CD4-positive, CD25-positive, alpha-beta regulatory T cell (primary cell): Measurements from ENCODE around the gene CACYBP. TPM values are rescaled to one million over a fixed set of nuclear protein-coding genes. Genes with fewer than 3 reads are reported as not detected.
A peak's percentile ranks its signal among the peaks of the same experiment; 100 is the strongest.

Source experiments
- ATAC-seq, 2 donors: fragments of 150-1000 bp; cut with Tn5 transposase; one replicate each; pipeline ENCODE4 v1.10.0; 2021; ENCODE audit warnings: low read depth in 2 of 2, moderate number of reproducible peaks in 2 of 2, moderate library complexity in 1 of 2
- DNase-seq, 3 donors: peaks; one replicate each; pipeline versions ENCODE4 v3.0.0 to v3.0.0-alpha.2; 2012 to 2022; ENCODE audit warnings: mixed read lengths in 1 of 3
- H3K27ac ChIP-seq: one replicate; pipeline ENCODE4 v1.7.0; 2013; ENCODE audit warnings: mild to moderate bottlenecking, low read length; ENCODE audit not compliant: insufficient read depth, poor library complexity, severe bottlenecking
- H3K27me3 ChIP-seq: one replicate; pipeline ENCODE4 v1.7.0; 2013; ENCODE audit warnings: low read length; ENCODE audit not compliant: control insufficient read depth, insufficient read depth
- H3K36me3 ChIP-seq: one replicate; pipeline ENCODE4 v1.7.0; 2013; ENCODE audit warnings: mild to moderate bottlenecking, low read length, moderate library complexity; ENCODE audit not compliant: control insufficient read depth, insufficient read depth
- H3K4me1 ChIP-seq: 2 replicates; pipeline ENCODE4 v1.7.0; 2013; ENCODE audit warnings: mild to moderate bottlenecking, low read length; ENCODE audit not compliant: insufficient read depth, control insufficient read depth, poor library complexity, severe bottlenecking
- H3K4me3 ChIP-seq: one replicate; pipeline ENCODE4 v1.7.0; 2013; ENCODE audit warnings: low read depth, mild to moderate bottlenecking, low read length, moderate library complexity
- H3K9me3 ChIP-seq, 2 experiments: 1 replicate in 1 of 2; 2 replicates in 1 of 2; pipeline ENCODE4 v1.7.0; 2013; ENCODE audit warnings: low read length in 2 of 2, mild to moderate bottlenecking in 1 of 2, moderate library complexity in 1 of 2; ENCODE audit not compliant: control insufficient read depth in 2 of 2
- H3K27ac Mint-ChIP-seq, 3 donors: one replicate each; pipeline ENCODE4 v1.8.0; 2020 to 2022; ENCODE audit warnings: mild to moderate bottlenecking in 3 of 3, mixed read lengths in 3 of 3, moderate library complexity in 2 of 3
- H3K27me3 Mint-ChIP-seq: one replicate; pipeline ENCODE4 v1.8.0; 2022; ENCODE audit warnings: mild to moderate bottlenecking, mixed read lengths
- H3K36me3 Mint-ChIP-seq: one replicate; pipeline ENCODE4 v1.8.0; 2020; ENCODE audit warnings: mixed read lengths
- H3K4me1 Mint-ChIP-seq, 4 donors: one replicate each; pipeline ENCODE4 v1.8.0; 2020 to 2022; ENCODE audit warnings: mixed read lengths in 4 of 4, mild to moderate bottlenecking in 1 of 4
- H3K4me3 Mint-ChIP-seq, 4 donors: one replicate each; pipeline ENCODE4 v1.8.0; 2020 to 2022; ENCODE audit warnings: mild to moderate bottlenecking in 4 of 4, mixed read lengths in 4 of 4, moderate library complexity in 3 of 4
- H3K9me3 Mint-ChIP-seq, 7 donors: one replicate each; pipeline ENCODE4 v1.8.0; 2020 to 2022; ENCODE audit warnings: mixed read lengths in 7 of 7, mild to moderate bottlenecking in 3 of 7, moderate library complexity in 2 of 7
- polyA plus RNA-seq, 4 donors: library from polyadenylated mRNA; unstranded; fragments of 300-500 nt; fragmentation: Illumina TruSeq; gene quantifications; one replicate each; pipeline ENCODE4 v1.2.3, GENCODE V29; 2021
- total RNA-seq: library from RNA; stranded (reverse); gene quantifications from one replicate; pipeline ENCODE4 v1.2.3, GENCODE V29; 2022

CACYBP gene
- total and polyA plus RNA-seq, 5 donors from 2014 or later = 88.1 to 217 (median 180) TPM

DNA sequence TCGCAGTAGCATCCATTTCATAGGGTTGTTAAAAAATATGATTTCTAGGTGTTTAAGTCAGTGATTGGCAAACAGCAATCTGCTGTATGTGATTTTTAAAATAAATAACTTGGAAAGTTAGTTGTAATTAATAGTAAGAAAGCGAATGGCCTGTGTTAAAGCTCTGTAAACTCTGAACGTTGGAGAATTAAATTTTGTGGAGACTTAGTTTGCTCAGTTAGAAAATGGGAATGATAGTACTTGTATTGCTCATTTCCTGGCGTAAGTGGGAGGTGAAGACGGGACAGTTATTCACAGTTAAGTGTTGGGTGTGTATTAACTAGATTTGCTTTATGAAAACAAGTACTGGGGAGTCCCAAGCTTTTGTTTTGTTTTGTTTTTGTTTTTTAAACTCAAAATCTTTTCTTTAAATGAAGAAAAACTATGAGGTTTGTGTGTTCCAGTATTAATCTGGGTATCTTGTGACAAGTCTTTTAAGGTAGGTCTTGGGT lies 995 bp downstream of the CACYBP start:
- no peaks in the 10 kb centered on the region for H3K9me3 Mint-ChIP-seq
- no peak for ATAC-seq
- H3K27ac Mint-ChIP-seq = peak overlapping the region in 1 of 3 donors; percentile 96
- H3K27me3 Mint-ChIP-seq = no peaks in the 10 kb centered on the region
- Histone ChIP-seq H3K36me3 (peaks cover 14% of the 10 kb centered on the region), H3K9me3 (no peaks in the 10 kb centered on the region), H3K27me3 (no peaks in the 10 kb centered on the region), H3K4me3 (peak overlapping the region; percentile 98), H3K27ac (peak overlapping the region; percentile 99), H3K4me1 (peaks cover 50% of the 10 kb centered on the region)
- DNase-seq = peak in 1 of 3 donors; percentile 41
- peaks cover 10% of the 10 kb centered on the region for H3K36me3 Mint-ChIP-seq
- H3K4me1 Mint-ChIP-seq = peaks cover 7 to 60% (median 40%) of the 10 kb centered on the region in 4 donors
- no peak overlapping the region for H3K4me3 Mint-ChIP-seq

- peaks cover 49% of the 10 kb centered on the region for H3K4me1 ChIP-seq
- Mint-ChIP-seq H3K36me3 (peaks cover 9% of the 10 kb centered on the region), H3K9me3 (no peaks in the 10 kb centered on the region), H3K4me3 (peak overlapping the region; percentile 17 to 59 (median 24)), H3K4me1 (peaks cover 8 to 57% (median 45%) of the 10 kb centered on the region in 4 donors), H3K27ac (peak overlapping the region; percentile 62 to 82 (median 74)), H3K27me3 (no peaks in the 10 kb centered on the region)
- peaks cover 32% of the 10 kb centered on the region for H3K36me3 ChIP-seq
- H3K27ac ChIP-seq = peak overlapping the region; percentile 25
- ATAC-seq (no peak), DNase-seq (no peak)
- H3K9me3 ChIP-seq = no peaks in the 10 kb centered on the region
- no peaks in the 10 kb centered on the region for H3K27me3 ChIP-seq
- peak overlapping the region; percentile 61 for H3K4me3 ChIP-seq
Observed at GRCh38 chr1:175002910-175003517, 3.3 kb downstream of the CACYBP start.

DNA sequence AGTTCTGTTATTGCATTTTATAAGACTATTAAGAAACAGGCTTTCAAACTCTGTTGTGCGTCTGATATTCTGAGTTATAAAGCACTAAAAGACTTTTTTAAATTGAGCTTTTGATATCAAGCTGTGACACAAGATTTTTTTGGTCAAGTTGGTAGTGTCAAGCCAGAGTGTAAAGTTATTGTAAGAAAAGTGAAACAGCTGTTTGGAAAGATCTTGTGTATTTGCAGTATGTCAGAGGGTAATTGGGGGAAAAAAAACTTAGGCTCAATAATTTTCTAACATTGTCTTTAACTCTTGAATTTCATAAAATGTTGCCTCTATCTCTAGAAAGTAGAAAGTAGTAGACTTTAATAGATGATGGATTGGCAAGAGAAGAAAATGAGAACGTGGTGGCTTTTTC lies 3.8 kb downstream of the CACYBP start:
- H3K4me3 Mint-ChIP-seq = peak overlapping the region; percentile 17 to 59 (median 24)
- DNase-seq = no peak
- no peak for ATAC-seq
- H3K4me3 ChIP-seq = peak overlapping the region; percentile 61
- no peaks in the 10 kb centered on the region for H3K9me3 ChIP-seq
- H3K9me3 Mint-ChIP-seq = no peaks in the 10 kb centered on the region
- peak overlapping the region; percentile 48 for H3K27ac ChIP-seq
- H3K4me1 ChIP-seq = peaks cover 44% of the 10 kb centered on the region
- peaks cover 8 to 59% (median 48%) of the 10 kb centered on the region in 4 donors for H3K4me1 Mint-ChIP-seq
- peaks cover 37% of the 10 kb centered on the region for H3K36me3 ChIP-seq
- H3K27me3 Mint-ChIP-seq = no peaks in the 10 kb centered on the region
- peak overlapping the region; percentile 62 to 82 (median 74) for H3K27ac Mint-ChIP-seq
- H3K27me3 ChIP-seq = no peaks in the 10 kb centered on the region
- H3K36me3 Mint-ChIP-seq = peaks cover 12% of the 10 kb centered on the region

DNA sequence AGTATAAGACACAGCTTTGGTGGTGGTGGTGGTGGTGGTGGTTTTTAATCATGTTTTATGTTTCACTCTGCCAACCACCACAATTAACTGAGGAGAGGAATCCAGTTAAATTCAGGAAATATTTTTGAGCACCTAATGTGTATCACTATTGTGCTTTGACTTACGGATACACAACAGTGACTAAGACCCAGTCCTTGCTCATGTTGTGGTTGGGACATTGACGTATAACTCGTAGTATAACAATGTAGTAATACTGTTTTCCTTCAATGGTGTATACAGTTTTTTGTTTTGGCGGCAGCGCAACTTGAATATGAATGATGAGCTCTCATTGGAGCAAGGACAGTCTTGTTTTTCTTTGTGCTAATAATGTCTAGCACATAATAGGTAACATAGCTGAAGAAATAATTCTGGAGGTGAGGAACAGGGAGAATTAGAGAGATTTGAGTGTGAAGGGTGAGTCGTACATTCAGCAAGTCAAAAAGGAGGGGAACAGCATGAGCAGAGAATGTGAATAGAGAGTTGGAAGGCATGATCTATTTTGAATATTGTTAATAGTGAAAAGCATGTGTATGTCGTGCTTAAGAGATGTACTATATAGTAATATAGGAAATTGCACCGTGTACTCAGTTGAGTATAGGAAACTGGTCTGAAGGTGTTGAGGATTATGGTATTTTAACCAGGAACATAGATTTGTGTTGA lies 5.5 kb downstream of the CACYBP start:
- no peak overlapping the region for H3K27ac ChIP-seq
- H3K36me3 ChIP-seq = peaks cover 51% of the 10 kb centered on the region
- Mint-ChIP-seq H3K4me3 (peak overlapping the region in 1 of 4 donors; percentile 26), H3K4me1 (peaks cover 12 to 59% (median 51%) of the 10 kb centered on the region in 4 donors), H3K9me3 (no peaks in the 10 kb centered on the region), H3K27me3 (no peaks in the 10 kb centered on the region), H3K27ac (peak overlapping the region; percentile 13 to 92 (median 14)), H3K36me3 (peaks cover 18% of the 10 kb centered on the region)
- DNase-seq = no peak
- no peaks in the 10 kb centered on the region for H3K27me3 ChIP-seq
- no peak overlapping the region for H3K4me3 ChIP-seq
- no peaks in the 10 kb centered on the region for H3K9me3 ChIP-seq
- no peak for ATAC-seq
- peaks cover 38% of the 10 kb centered on the region for H3K4me1 ChIP-seq

DNA sequence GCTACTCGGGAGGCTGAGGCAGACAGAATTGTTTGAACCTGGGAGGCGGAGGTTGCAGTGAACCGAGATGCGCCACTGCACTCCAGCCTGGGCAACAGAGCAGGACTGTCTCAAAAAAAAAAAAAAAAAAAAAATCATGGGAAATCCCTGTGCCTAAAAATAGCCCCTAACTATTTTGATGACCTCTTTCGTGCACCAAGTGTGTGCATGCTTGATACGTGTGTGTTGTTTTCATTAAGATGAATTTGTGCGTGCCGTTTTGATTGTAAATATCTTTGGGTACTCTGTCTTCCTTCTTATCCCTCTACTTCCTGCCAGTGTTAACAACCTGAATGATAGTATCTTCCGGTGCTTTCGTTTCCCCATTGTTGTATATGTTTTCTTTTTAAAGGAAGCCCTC lies 9.8 kb downstream of the CACYBP start:
- Mint-ChIP-seq H3K27ac (no peak overlapping the region), H3K27me3 (no peaks in the 10 kb centered on the region), H3K4me1 (peaks cover 22 to 24% (median 23%) of the 10 kb centered on the region in 4 donors), H3K9me3 (no peaks in the 10 kb centered on the region), H3K4me3 (no peak overlapping the region), H3K36me3 (peaks cover 51% of the 10 kb centered on the region)
- H3K36me3 ChIP-seq = peaks cover 94% of the 10 kb centered on the region
- H3K27me3 ChIP-seq = no peaks in the 10 kb centered on the region
- peaks cover 3% of the 10 kb centered on the region for H3K4me1 ChIP-seq
- H3K4me3 ChIP-seq = no peak overlapping the region
- H3K9me3 ChIP-seq = no peaks in the 10 kb centered on the region
- no peak overlapping the region for H3K27ac ChIP-seq
- no peak for DNase-seq
- ATAC-seq = no peak

DNA sequence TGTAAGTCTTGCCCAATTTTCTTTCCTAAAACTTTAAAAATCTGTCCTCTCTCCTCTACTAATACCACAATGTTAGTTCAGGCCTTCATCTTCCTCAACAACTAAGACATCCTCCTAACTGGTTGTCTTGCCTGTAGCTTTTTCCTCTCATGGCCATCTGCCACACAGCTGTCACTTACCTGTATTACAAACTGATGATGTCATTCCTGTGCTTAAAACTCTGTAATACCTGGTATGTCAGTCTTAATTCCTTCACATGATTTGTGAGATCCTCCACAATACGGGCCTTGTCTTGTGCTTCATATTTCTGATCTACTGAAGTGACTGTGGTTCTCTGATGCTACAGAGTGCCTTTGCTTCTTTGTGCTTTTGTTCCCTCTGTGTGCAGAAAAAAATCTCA lies 13.7 kb downstream of the CACYBP start:
- H3K4me1 ChIP-seq = no peaks in the 10 kb centered on the region
- H3K36me3 ChIP-seq = peaks cover 95% of the 10 kb centered on the region
- H3K4me3 Mint-ChIP-seq = peak overlapping the region in 1 of 4 donors; percentile 6
- no peaks in the 10 kb centered on the region for H3K9me3 ChIP-seq
- ATAC-seq (no peak), DNase-seq (no peak)
- H3K36me3 Mint-ChIP-seq = peaks cover 59% of the 10 kb centered on the region
- H3K4me3 ChIP-seq = no peak overlapping the region
- H3K9me3 Mint-ChIP-seq = no peaks in the 10 kb centered on the region
- no peaks in the 10 kb centered on the region for H3K27me3 Mint-ChIP-seq
- no peaks in the 10 kb centered on the region for H3K27me3 ChIP-seq
- no peak overlapping the region for H3K27ac ChIP-seq
- peak overlapping the region in 1 of 3 donors; percentile 23 for H3K27ac Mint-ChIP-seq
- H3K4me1 Mint-ChIP-seq = peaks cover 10 to 19% (median 15%) of the 10 kb centered on the region in 4 donors

DNA sequence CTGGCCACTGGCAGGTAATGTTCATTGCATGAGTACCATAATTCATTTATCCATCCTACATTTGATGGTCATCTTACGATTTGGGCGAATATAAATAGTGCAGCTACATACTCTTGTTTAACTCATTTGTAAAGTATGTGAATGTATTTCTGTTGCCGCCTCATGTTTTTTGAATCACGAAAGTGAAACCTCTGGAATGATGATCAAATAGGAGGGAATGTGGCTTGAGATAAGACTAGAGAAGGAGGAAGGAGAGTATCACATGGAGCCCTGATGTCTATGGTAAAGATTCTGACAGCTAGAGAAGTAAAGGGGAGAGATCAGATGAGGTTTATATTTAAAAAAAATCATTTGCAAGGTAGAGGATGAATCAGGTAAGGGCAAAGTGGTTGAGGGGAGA lies 15.5 kb downstream of the CACYBP start:
- Mint-ChIP-seq H3K27ac (peak overlapping the region in 2 of 3 donors; percentile 74 to 96), H3K9me3 (no peaks in the 10 kb centered on the region), H3K4me1 (peaks cover 12 to 24% (median 18%) of the 10 kb centered on the region in 4 donors), H3K27me3 (no peaks in the 10 kb centered on the region), H3K36me3 (peaks cover 54% of the 10 kb centered on the region), H3K4me3 (no peak overlapping the region)
- DNase-seq (no peak), ATAC-seq (no peak)
- no peaks in the 10 kb centered on the region for H3K9me3 ChIP-seq
- H3K36me3 ChIP-seq = peaks cover 89% of the 10 kb centered on the region
- no peaks in the 10 kb centered on the region for H3K27me3 ChIP-seq
- H3K27ac ChIP-seq = no peak overlapping the region
- no peak overlapping the region for H3K4me3 ChIP-seq
- H3K4me1 ChIP-seq = no peaks in the 10 kb centered on the region
